ENCODE results near the gene SYPL1.

The SYPL1 gene

GRCh38 chr7:106089647-106090046, 22.5 kb downstream of the SYPL1 start:
- Histone ChIP-seq H3K36me3 (peaks cover 33 to 68% (median 49%) of the 10 kb centered on the region in 11 experiments), H3K27ac (peak overlapping the region in 4 of 11 experiments; percentile 11 to 43 (median 30); a peak in 3 of 22 replicates), H3K4me2 (peak overlapping the region; percentile 32 to 66 (median 57)), H3K27me3 (no peaks in the 10 kb centered on the region), H4K20me1 (peaks cover 0 to 25% (median 0%) of the 10 kb centered on the region in 11 experiments; a peak in 4 of 22 replicates), H3K4me3 (no peak overlapping the region), H3K9me3 (replicated peaks in 1 of 11) (peaks cover 0 to 14% (median 0%) of the 10 kb centered on the region in 11 experiments; a peak in 7 of 22 replicates), H3K4me1 (peaks cover 11 to 22% (median 18%) of the 10 kb centered on the region in 10 experiments), H3K9ac (no peak overlapping the region)
- no peak for TF ChIP-seq Cebpa-rat (IDR thresholded peaks at IDR 0.05)

DNA sequence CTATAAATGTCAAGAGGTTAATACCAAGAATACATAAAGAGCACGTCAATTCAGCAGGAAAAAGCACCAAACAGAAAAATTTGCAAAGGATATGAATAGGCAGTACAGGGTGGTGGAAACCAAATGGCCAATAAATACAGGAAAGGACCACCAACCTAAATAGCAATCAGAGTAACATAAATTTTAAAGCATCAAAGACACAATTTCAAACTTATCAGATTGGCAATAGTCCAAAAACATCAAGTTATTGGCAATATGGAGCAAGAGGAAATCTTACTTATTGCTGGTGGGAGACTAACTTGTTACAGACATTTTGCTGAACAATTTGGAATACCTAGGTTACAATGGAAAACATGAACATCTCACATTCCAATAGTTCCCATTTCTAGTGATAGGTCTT, 24.1 kb downstream of the SYPL1 start:
- Histone ChIP-seq H3K27me3 (no peaks in the 10 kb centered on the region), H3K4me3 (no peak overlapping the region), H3K9ac (no peak overlapping the region), H3K4me1 (peaks cover 14 to 30% (median 20%) of the 10 kb centered on the region in 10 experiments), H3K9me3 (replicated peaks in 1 of 11) (peaks cover 0 to 14% (median 0%) of the 10 kb centered on the region in 11 experiments; a peak in 7 of 22 replicates), H3K4me2 (no peak overlapping the region), H3K27ac (no peak overlapping the region), H3K36me3 (peaks cover 25 to 53% (median 36%) of the 10 kb centered on the region in 11 experiments), H4K20me1 (peaks cover 0 to 17% (median 0%) of the 10 kb centered on the region in 11 experiments; a peak in 4 of 22 replicates)
- TF ChIP-seq Cebpa-rat (IDR thresholded peaks at IDR 0.05): no peak

- H3K27ac ChIP-seq: no peak overlapping the region
- H4K20me1 ChIP-seq: peaks cover 0 to 14% (median 0%) of the 10 kb centered on the region in 11 experiments; a peak in 4 of 22 replicates
- TF ChIP-seq Cebpa-rat (IDR thresholded peaks at IDR 0.05): no peak
- no peak overlapping the region for H3K9ac ChIP-seq
- no peak overlapping the region for H3K4me3 ChIP-seq
- H3K4me2 ChIP-seq: no peak overlapping the region
- no peaks in the 10 kb centered on the region for H3K27me3 ChIP-seq
- peaks cover 13 to 34% (median 18%) of the 10 kb centered on the region in 11 experiments for H3K36me3 ChIP-seq
- H3K9me3 ChIP-seq (replicated peaks in 1 of 11): peaks cover 0 to 14% (median 0%) of the 10 kb centered on the region in 11 experiments; a peak in 7 of 22 replicates
- H3K4me1 ChIP-seq: peaks cover 14 to 36% (median 22%) of the 10 kb centered on the region in 10 experiments
These were observed 26.1 kb downstream of the SYPL1 start for GRCh38 chr7:106086062-106086461.

DNA sequence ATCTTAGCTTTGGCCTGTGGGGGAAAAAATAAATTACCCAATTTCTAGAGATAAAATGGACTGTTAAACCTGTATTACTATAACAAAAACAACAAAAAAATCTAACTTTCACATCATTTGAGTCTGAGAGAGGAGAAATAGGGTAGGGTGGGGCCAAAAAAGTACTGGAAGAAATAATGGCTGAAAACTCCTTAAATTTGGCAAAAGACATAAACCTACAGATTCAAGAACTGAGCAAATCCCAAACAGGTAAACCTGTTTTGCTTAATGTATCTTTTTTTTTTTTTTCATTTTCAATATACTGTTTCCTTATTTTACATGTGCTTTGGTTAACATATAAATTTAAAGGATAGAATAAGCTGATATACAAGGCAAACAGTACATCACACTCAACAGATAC, 27.1 kb downstream of the SYPL1 start:
- Histone ChIP-seq H3K27me3 (no peaks in the 10 kb centered on the region), H3K9me3 (replicated peaks in 1 of 11) (peaks cover 0 to 14% (median 4%) of the 10 kb centered on the region in 11 experiments; a peak in 8 of 22 replicates), H3K9ac (no peak overlapping the region), H3K4me3 (no peak overlapping the region), H3K4me1 (peaks cover 8 to 26% (median 17%) of the 10 kb centered on the region in 10 experiments), H3K4me2 (no peak overlapping the region), H3K27ac (no peak overlapping the region), H3K36me3 (peaks cover 11 to 25% (median 15%) of the 10 kb centered on the region in 11 experiments), H4K20me1 (peaks cover 0 to 6% (median 0%) of the 10 kb centered on the region in 11 experiments; a peak in 4 of 22 replicates)
- no peak for TF ChIP-seq Cebpa-rat (IDR thresholded peaks at IDR 0.05)

- Histone ChIP-seq H3K4me1 (peaks cover 0 to 14% (median 8%) of the 10 kb centered on the region in 10 experiments; a peak in 12 of 20 replicates), H3K36me3 (peaks cover 8 to 20% (median 12%) of the 10 kb centered on the region in 11 experiments), H3K9ac (no peak overlapping the region), H3K9me3 (replicated peaks in 1 of 11) (peaks cover 0 to 20% (median 8%) of the 10 kb centered on the region in 11 experiments; a peak in 13 of 22 replicates), H3K27ac (no peak overlapping the region), H4K20me1 (no peaks in the 10 kb centered on the region), H3K4me2 (peak overlapping the region in 1 of 11 experiments; percentile 0; a peak in 1 of 22 replicates), H3K27me3 (no peaks in the 10 kb centered on the region), H3K4me3 (no peak overlapping the region)
- no peak for TF ChIP-seq Cebpa-rat (IDR thresholded peaks at IDR 0.05)
These were observed 28.4 kb downstream of the SYPL1 start for GRCh38 chr7:106083717-106084116.

- no peaks in the 10 kb centered on the region for H4K20me1 ChIP-seq
- 0 out of 22 replicates have a peak, but pooled peaks cover 0 to 6% (median 0%) of the 10 kb centered on the region in 11 experiments for H3K36me3 ChIP-seq
- H3K4me2 ChIP-seq: peak overlapping the region in 2 of 11 experiments; percentile 12 to 58; a peak in 1 of 22 replicates
- TF ChIP-seq Cebpa-rat (IDR thresholded peaks at IDR 0.05): no peak
- peaks cover 0 to 17% (median 9%) of the 10 kb centered on the region in 10 experiments; a peak in 12 of 20 replicates for H3K4me1 ChIP-seq
- no peak overlapping the region for H3K27ac ChIP-seq
- H3K9me3 ChIP-seq (replicated peaks in 1 of 11): peaks cover 0 to 16% (median 6%) of the 10 kb centered on the region in 11 experiments; a peak in 13 of 22 replicates
- no peak overlapping the region for H3K4me3 ChIP-seq
- H3K9ac ChIP-seq: no peak overlapping the region
- no peaks in the 10 kb centered on the region for H3K27me3 ChIP-seq
These were observed 29.8 kb downstream of the SYPL1 start for GRCh38 chr7:106082087-106082854.

DNA sequence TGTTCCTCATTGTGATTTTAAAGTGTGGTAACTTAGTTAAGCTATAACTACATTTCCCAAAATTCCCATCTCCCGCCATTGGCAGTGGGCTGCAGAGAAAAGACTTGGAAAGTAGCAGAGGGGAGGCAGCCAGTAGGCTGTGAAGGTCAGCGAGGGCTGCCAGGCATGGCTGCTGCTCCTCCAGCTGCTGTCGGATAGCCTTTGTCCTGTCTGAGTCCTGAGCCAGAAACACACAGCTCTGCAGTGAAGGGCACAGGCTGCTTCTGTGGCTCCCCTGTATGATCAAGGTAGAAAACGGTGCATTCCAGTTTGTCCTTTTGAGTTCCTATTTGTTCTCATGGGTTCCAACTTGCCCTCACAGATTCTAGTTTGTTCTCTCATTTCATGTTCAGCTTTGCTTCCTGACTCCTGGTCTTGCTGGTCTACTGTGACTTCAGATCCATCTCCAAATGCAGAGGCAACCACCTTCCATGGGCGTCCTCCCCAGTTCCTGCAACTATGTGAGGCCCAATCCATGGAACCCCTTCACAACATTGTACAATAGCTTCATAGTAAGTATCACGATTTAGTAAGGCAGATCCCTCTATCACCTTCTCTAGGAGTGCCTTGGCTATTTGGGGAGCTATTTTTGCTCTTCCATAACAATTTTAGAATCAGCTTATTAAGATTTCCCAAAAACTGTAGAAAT, 31.7 kb downstream of the SYPL1 start:
- Histone ChIP-seq H3K4me3 (no peak overlapping the region), H3K4me2 (no peak overlapping the region)

DNA sequence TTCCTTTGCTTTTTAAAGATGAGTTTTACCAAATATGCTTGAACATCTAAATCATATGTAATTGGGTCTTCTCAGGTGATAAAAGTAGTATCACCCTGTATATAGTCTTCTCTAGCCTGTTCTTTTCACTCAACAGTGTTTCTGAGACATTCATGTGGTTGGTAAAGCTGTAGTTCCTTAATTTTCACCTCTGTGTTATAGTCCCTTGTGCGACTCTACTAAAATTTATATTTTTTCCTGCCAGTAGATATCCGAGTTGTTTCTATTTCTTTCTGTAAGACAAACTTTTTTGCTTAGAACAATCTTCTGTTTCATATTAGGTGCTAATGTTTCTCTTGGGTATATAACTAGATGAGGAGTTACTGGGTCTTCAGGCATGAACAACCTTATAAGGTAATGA, 35.6 kb downstream of the SYPL1 start:
- no peaks in the 10 kb centered on the region for H3K36me3 ChIP-seq
- H3K27me3 ChIP-seq: no peaks in the 10 kb centered on the region
- peaks cover 0 to 14% (median 0%) of the 10 kb centered on the region in 11 experiments; a peak in 7 of 22 replicates for H3K9me3 ChIP-seq (replicated peaks in 1 of 11)
- TF ChIP-seq Cebpa-rat (IDR thresholded peaks at IDR 0.05): no peak
- no peak overlapping the region for H3K9ac ChIP-seq
- H3K27ac ChIP-seq: peak overlapping the region in 1 of 11 experiments; percentile 36; a peak in 1 of 22 replicates
- no peaks in the 10 kb centered on the region for H4K20me1 ChIP-seq
- H3K4me1 ChIP-seq: peaks cover 37 to 61% (median 53%) of the 10 kb centered on the region in 10 experiments
- no peak overlapping the region for H3K4me3 ChIP-seq
- H3K4me2 ChIP-seq: peak overlapping the region in 10 of 11 experiments; percentile 29 to 92 (median 82); a peak in 20 of 22 replicates

More for the DNA sequence above, 31.7 kb downstream of the SYPL1 start:
- peaks cover 0 to 14% (median 0%) of the 10 kb centered on the region in 11 experiments; a peak in 7 of 22 replicates for H3K9me3 ChIP-seq (replicated peaks in 1 of 11)
- no peak overlapping the region for H3K27ac ChIP-seq
- no peaks in the 10 kb centered on the region for H3K27me3 ChIP-seq
- no peaks in the 10 kb centered on the region for H3K36me3 ChIP-seq
- H3K4me1 ChIP-seq: peaks cover 5 to 35% (median 23%) of the 10 kb centered on the region in 10 experiments; a peak in 19 of 20 replicates
- no peak for TF ChIP-seq Cebpa-rat (IDR thresholded peaks at IDR 0.05)
- H4K20me1 ChIP-seq: no peaks in the 10 kb centered on the region
- no peak overlapping the region for H3K9ac ChIP-seq
